ENCODE measurements around the gene DERL3.
"Not testable (repeated sequence)": the region's sequence is repeated elsewhere in the genome, so short reads cannot be mapped to it uniquely, and the experiment has no call there.

The DERL3 gene

DNA sequence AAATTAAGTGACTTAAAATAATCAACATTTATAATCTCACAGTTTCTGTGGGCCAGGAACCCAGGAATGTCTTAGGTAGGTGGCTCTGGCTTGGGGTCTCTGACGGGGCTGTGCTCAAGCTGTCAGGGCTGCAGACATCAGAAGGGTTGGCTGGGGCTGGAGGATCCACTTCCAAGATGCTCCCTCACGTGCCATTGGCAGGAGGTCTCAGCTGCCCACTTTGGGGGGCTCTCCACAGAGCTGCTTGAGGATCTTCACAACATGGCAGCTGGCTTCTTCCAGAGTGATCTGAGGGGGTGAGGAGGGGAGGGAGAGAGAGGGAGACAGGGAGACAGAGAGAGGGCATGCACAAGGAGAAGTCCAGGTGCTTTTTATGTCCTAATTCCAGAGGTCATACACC, 37.0 kb upstream of the DERL3 start:
- TF ChIP-seq, protein P1, sequence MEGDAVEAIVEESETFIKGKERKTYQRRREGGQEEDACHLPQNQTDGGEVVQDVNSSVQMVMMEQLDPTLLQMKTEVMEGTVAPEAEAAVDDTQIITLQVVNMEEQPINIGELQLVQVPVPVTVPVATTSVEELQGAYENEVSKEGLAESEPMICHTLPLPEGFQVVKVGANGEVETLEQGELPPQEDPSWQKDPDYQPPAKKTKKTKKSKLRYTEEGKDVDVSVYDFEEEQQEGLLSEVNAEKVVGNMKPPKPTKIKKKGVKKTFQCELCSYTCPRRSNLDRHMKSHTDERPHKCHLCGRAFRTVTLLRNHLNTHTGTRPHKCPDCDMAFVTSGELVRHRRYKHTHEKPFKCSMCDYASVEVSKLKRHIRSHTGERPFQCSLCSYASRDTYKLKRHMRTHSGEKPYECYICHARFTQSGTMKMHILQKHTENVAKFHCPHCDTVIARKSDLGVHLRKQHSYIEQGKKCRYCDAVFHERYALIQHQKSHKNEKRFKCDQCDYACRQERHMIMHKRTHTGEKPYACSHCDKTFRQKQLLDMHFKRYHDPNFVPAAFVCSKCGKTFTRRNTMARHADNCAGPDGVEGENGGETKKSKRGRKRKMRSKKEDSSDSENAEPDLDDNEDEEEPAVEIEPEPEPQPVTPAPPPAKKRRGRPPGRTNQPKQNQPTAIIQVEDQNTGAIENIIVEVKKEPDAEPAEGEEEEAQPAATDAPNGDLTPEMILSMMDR (IDR thresholded peaks at IDR 0.05; ENCODE audit: unreplicated experiment in 3 of 3): no peak
- Mint-ChIP-seq H3K4me3 (no peak overlapping the region), H3K4me1 (no peaks in the 10 kb centered on the region), H3K9me3 (no peaks in the 10 kb centered on the region), H3K27me3 (ENCODE audit: low read depth) (no peaks in the 10 kb centered on the region), H3K36me3 (ENCODE audit: low read depth) (peaks cover 56% of the 10 kb centered on the region), H3K27ac (no peak overlapping the region)

DNA sequence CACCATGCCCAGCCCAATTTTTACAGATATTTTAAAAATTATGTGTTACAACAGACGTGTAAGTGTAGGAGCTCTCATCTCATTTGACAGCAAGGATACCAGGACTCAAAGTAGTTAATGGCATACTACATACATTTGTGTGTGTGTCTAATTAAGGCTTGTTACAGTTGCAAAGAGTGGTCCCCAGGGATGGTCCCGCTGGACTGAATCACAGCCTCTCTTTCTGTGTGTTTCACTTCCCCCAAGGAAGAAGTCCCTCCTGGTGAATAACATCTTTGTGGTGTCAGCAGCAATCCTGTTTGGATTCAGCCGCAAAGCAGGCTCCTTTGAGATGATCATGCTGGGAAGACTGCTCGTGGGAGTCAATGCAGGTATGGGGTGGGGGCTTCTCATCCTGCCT, 36.1 kb upstream of the DERL3 start:
- H3K4me3 Mint-ChIP-seq: no peak overlapping the region
- H3K27ac Mint-ChIP-seq: no peak overlapping the region
- no peaks in the 10 kb centered on the region for H3K4me1 Mint-ChIP-seq
- H3K9me3 Mint-ChIP-seq: no peaks in the 10 kb centered on the region
- H3K27me3 Mint-ChIP-seq (ENCODE audit: low read depth): no peaks in the 10 kb centered on the region
- peaks cover 54% of the 10 kb centered on the region for H3K36me3 Mint-ChIP-seq (ENCODE audit: low read depth)
- TF ChIP-seq, protein P1 (IDR thresholded peaks at IDR 0.05; ENCODE audit: unreplicated experiment in 3 of 3): no peak

DNA sequence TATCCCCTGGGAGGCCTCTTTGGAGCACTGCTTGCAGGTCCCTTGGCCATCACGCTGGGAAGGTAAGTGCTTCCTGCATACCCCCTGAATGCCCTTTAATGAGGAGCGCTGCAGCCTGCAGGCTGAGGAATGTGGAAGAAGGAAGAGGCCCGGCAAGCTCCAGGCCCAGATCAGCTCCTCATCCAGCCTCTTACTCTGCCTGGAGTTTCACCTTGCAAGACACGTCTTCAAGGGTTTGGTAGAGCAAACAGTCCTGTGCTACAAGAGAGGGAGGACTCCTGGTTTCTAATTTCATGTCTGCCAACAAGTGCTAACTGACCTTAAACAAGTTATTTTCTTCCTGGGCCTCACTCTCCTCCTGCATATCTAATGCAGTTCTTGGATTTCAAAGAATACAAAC, 29.8 kb upstream of the DERL3 start:
- no peaks in the 10 kb centered on the region for H3K4me1 Mint-ChIP-seq
- no peak overlapping the region for H3K27ac Mint-ChIP-seq
- H3K27me3 Mint-ChIP-seq (ENCODE audit: low read depth): no peaks in the 10 kb centered on the region
- no peak overlapping the region for H3K4me3 Mint-ChIP-seq
- H3K36me3 Mint-ChIP-seq (ENCODE audit: low read depth): peaks cover 43% of the 10 kb centered on the region
- H3K9me3 Mint-ChIP-seq: no peaks in the 10 kb centered on the region
- TF ChIP-seq, protein P1 (IDR thresholded peaks at IDR 0.05; ENCODE audit: unreplicated experiment in 3 of 3): no peak

DNA sequence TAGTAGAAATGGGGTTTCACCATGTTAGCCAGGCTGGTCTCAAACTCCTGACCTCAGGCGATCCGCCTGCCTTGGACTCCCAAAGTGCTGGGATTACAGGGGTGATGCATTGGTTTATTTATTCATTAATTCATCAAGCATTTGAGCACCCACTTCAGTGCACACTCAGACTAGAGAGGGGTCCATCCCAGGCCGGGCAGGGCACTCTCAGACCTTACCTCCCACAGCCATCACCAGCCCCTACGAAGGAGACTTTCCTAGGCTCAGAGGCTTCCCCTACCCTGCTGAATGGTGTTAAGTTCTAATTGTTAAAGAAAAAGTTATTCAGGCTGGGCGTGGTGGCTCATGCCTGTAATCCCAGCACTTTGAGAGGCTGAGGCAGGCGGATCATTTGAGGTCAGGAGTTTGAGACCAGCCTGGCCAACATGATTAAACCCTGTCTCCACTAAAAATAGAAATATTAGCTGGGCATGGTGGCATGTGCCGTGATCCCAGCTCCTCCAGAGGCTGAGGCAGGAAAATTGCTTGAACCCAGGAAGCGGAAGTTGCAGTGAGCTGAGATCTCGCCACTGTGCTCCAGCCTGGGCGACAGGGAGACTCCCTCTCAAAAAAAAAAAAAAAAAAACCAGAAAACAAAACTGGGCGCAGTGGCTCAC, 25.8 kb upstream of the DERL3 start:
- not testable (repeated sequence) for H3K4me3 Mint-ChIP-seq; H3K27me3 Mint-ChIP-seq (ENCODE audit: low read depth); H3K4me1 Mint-ChIP-seq; H3K9me3 Mint-ChIP-seq; H3K27ac Mint-ChIP-seq
- peaks cover 51% of the 10 kb centered on the region for H3K36me3 Mint-ChIP-seq (ENCODE audit: low read depth)

DNA sequence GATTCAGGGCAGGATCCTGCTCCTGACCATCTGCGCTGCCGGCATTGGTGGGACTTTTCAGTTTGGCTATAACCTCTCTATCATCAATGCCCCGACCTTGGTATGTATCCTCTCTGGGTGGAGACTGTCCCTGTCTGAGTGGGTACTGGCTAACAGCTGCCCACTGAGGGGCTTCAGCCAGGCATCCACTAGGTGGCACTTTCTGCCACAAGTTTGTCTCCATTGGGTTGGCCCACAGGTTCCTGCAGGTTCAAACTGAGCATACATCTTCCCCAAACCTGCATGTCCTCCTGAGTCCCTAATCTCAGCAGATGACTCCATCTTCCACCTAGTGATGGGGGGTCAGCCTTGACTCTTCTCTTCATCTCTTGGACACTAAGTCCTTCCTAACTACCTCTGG, 23.3 kb upstream of the DERL3 start:
- Mint-ChIP-seq H3K4me3 (peak overlapping the region; percentile 47 to 63 (median 54)), H3K27me3 (ENCODE audit: low read depth) (no peaks in the 10 kb centered on the region), H3K27ac (no peak overlapping the region), H3K36me3 (ENCODE audit: low read depth) (peaks cover 28% of the 10 kb centered on the region), H3K9me3 (no peaks in the 10 kb centered on the region), H3K4me1 (peaks cover 7% of the 10 kb centered on the region)
- TF ChIP-seq, protein P1 (IDR thresholded peaks at IDR 0.05; ENCODE audit: unreplicated experiment in 3 of 3): peak in 2 of 3 experiments; percentile 21 to 44

DNA sequence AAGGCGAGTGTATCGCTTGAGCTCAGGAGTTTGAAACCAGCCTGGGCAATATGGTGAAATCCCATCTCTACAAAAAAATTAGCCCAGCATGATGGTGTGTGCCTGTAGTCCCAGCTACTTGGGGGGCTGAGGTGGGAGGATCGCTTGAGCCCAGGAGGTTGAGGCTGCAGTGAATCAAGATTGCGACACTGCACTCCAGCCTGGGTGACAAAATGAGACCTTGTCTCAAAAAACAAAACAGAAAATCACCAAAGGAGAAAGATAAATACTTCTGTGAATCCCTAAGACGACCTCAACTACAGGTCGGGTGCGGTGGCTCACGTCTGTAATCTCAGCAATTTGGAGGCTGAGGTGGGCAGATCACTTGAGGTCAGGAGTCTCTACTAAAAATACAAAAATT, 21.4 kb upstream of the DERL3 start:
- H3K27me3 Mint-ChIP-seq (ENCODE audit: low read depth); H3K27ac Mint-ChIP-seq; H3K4me3 Mint-ChIP-seq; H3K9me3 Mint-ChIP-seq: not testable (repeated sequence)
- peaks cover 22% of the 10 kb centered on the region for H3K36me3 Mint-ChIP-seq (ENCODE audit: low read depth)
- H3K4me1 Mint-ChIP-seq: peaks cover 15% of the 10 kb centered on the region

DNA sequence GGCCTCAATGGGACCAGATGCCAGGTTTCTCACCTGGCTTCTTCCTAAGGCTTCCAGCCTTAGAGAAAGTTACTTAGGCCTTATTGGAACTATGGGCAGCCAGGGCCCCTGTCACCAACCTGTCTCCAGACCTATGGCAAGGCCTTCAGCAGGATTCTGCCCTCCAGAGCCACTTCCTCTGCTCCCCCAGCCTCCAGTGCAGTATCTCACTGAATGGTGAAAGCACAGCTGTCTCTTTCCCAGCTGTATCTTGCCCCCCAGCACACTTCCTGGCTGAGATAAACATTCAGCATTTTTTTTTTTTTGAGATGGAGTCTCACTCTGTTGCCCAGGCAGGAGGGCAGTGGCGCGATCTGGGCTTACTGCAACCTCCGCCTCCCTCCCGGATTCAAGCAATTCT, 20.4 kb upstream of the DERL3 start:
- Mint-ChIP-seq H3K27ac (peak overlapping the region; percentile 63 to 99 (median 93)), H3K9me3 (no peaks in the 10 kb centered on the region), H3K27me3 (ENCODE audit: low read depth) (no peaks in the 10 kb centered on the region), H3K4me3 (peak overlapping the region; percentile 85 to 96 (median 87)), H3K36me3 (ENCODE audit: low read depth) (peaks cover 22% of the 10 kb centered on the region), H3K4me1 (peaks cover 15% of the 10 kb centered on the region)
- TF ChIP-seq, protein P1 (IDR thresholded peaks at IDR 0.05; ENCODE audit: unreplicated experiment in 3 of 3): no peak
